ENCODE results near the gene CDAN1. TPM values are rescaled to one million over a fixed set of nuclear protein-coding genes. Genes with fewer than 3 reads are reported as not detected.

The CDAN1 gene
- total and polyA plus RNA-seq, 2 of the 8 experiments (the other 6 are each of a cell fraction or from before 2014, with no cell fraction given) = 4.5 to 18.6 TPM

DNA sequence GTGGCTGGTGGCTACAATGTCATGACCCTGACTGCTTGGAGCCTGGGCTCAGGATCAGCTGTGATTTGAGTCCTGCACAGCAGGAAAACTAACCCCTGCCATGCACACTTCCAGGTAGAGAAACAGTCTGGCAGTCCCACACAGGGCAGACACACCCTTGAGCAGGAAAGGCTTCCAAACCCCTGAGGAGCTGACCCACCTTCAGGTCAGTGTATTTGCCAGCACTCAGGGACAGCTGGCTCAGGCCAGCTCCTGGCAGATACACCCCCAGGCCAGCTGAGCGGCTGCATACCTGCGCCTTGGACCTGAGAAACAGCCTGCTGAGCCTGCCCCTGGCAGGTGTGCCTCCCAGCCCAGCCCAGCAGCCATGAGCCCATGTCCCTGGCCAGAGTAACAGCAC lies 22.2 kb upstream of the CDAN1 start (continued):
- TF ChIP-seq, protein P1, sequence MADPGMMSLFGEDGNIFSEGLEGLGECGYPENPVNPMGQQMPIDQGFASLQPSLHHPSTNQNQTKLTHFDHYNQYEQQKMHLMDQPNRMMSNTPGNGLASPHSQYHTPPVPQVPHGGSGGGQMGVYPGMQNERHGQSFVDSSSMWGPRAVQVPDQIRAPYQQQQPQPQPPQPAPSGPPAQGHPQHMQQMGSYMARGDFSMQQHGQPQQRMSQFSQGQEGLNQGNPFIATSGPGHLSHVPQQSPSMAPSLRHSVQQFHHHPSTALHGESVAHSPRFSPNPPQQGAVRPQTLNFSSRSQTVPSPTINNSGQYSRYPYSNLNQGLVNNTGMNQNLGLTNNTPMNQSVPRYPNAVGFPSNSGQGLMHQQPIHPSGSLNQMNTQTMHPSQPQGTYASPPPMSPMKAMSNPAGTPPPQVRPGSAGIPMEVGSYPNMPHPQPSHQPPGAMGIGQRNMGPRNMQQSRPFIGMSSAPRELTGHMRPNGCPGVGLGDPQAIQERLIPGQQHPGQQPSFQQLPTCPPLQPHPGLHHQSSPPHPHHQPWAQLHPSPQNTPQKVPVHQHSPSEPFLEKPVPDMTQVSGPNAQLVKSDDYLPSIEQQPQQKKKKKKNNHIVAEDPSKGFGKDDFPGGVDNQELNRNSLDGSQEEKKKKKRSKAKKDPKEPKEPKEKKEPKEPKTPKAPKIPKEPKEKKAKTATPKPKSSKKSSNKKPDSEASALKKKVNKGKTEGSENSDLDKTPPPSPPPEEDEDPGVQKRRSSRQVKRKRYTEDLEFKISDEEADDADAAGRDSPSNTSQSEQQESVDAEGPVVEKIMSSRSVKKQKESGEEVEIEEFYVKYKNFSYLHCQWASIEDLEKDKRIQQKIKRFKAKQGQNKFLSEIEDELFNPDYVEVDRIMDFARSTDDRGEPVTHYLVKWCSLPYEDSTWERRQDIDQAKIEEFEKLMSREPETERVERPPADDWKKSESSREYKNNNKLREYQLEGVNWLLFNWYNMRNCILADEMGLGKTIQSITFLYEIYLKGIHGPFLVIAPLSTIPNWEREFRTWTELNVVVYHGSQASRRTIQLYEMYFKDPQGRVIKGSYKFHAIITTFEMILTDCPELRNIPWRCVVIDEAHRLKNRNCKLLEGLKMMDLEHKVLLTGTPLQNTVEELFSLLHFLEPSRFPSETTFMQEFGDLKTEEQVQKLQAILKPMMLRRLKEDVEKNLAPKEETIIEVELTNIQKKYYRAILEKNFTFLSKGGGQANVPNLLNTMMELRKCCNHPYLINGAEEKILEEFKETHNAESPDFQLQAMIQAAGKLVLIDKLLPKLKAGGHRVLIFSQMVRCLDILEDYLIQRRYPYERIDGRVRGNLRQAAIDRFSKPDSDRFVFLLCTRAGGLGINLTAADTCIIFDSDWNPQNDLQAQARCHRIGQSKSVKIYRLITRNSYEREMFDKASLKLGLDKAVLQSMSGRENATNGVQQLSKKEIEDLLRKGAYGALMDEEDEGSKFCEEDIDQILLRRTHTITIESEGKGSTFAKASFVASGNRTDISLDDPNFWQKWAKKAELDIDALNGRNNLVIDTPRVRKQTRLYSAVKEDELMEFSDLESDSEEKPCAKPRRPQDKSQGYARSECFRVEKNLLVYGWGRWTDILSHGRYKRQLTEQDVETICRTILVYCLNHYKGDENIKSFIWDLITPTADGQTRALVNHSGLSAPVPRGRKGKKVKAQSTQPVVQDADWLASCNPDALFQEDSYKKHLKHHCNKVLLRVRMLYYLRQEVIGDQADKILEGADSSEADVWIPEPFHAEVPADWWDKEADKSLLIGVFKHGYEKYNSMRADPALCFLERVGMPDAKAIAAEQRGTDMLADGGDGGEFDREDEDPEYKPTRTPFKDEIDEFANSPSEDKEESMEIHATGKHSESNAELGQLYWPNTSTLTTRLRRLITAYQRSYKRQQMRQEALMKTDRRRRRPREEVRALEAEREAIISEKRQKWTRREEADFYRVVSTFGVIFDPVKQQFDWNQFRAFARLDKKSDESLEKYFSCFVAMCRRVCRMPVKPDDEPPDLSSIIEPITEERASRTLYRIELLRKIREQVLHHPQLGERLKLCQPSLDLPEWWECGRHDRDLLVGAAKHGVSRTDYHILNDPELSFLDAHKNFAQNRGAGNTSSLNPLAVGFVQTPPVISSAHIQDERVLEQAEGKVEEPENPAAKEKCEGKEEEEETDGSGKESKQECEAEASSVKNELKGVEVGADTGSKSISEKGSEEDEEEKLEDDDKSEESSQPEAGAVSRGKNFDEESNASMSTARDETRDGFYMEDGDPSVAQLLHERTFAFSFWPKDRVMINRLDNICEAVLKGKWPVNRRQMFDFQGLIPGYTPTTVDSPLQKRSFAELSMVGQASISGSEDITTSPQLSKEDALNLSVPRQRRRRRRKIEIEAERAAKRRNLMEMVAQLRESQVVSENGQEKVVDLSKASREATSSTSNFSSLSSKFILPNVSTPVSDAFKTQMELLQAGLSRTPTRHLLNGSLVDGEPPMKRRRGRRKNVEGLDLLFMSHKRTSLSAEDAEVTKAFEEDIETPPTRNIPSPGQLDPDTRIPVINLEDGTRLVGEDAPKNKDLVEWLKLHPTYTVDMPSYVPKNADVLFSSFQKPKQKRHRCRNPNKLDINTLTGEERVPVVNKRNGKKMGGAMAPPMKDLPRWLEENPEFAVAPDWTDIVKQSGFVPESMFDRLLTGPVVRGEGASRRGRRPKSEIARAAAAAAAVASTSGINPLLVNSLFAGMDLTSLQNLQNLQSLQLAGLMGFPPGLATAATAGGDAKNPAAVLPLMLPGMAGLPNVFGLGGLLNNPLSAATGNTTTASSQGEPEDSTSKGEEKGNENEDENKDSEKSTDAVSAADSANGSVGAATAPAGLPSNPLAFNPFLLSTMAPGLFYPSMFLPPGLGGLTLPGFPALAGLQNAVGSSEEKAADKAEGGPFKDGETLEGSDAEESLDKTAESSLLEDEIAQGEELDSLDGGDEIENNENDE (IDR thresholded peaks at IDR 0.05; ENCODE audit: insufficient replicate concordance, low read length) = no peak
- TF ChIP-seq POLR2A (IDR thresholded peaks at IDR 0.05; ENCODE audit: control extremely low read depth in 1 of 2, low read depth in 2 of 2, low read length in 2 of 2) (no peak), HDAC6 (IDR thresholded peaks at IDR 0.05; ENCODE audit: low read depth, low read length) (no peak), RAD21 (IDR thresholded peaks at IDR 0.05 in 1 of 2, conservative IDR thresholded peaks at IDR 0.05 in 1 of 2; ENCODE audit: low read depth in 2 of 2, low read length in 2 of 2) (no peak), NRF1 (IDR thresholded peaks at IDR 0.05; ENCODE audit: low read depth, low read length) (no peak), PHF8 (conservative IDR thresholded peaks at IDR 0.05; ENCODE audit: low read depth, low read length) (no peak), POU5F1 (IDR thresholded peaks at IDR 0.05; ENCODE audit: low read depth, low read length) (no peak), EP300 (IDR thresholded peaks at IDR 0.05; ENCODE audit: borderline replicate concordance in 1 of 2, low read depth in 2 of 2, low read length in 2 of 2) (no peak), YY1 (IDR thresholded peaks at IDR 0.05; ENCODE audit: low read depth, low read length) (no peak), KDM4A (IDR thresholded peaks at IDR 0.05; ENCODE audit: low read depth, low read length, severe bottlenecking) (no peak), TEAD4 (IDR thresholded peaks at IDR 0.05; ENCODE audit: low read depth, low read length) (no peak)
